Endothelial cell of umbilical vein (primary cell): Measurements from ENCODE around the gene ITSN1. TPM values are rescaled to one million over a fixed set of nuclear protein-coding genes. Genes with fewer than 3 reads are reported as not detected.

Experiments used
- BruUV-seq: library from RNA; stranded (reverse); fragments of 400-500 nt; replicated peaks from 2 replicates; lab custom pipeline; 2021; lab: Mats Ljungman, UMichigan
- CTCF ChIA-PET: fragments of 300-600, 350-600 bp; sonication (Branson Sonifier 250); formaldehyde crosslinking; loops from one replicate; lab custom pipeline; 2021; ENCODE audit warnings: antibody characterized with exemption, inconsistent platforms; lab: Charles Lee
- POLR2A ChIA-PET: fragments of 300-600, 350-600 bp; sonication (Branson Sonifier 250); formaldehyde crosslinking; loops from one replicate; lab custom pipeline; 2021; ENCODE audit warnings: antibody characterized with exemption, inconsistent platforms; lab: Charles Lee
- DNase-seq: peaks from one replicate; pipeline ENCODE4 v3.0.0-alpha.2; 2011; ENCODE audit warnings: low read depth, low spot score
- FAIRE-seq: peaks from 2 replicates; lab custom pipeline; 2011; peaks lifted over from hg19 to GRCh38; lab: Jason Lieb, UNC
- H2AFZ ChIP-seq: 2 replicates; pipeline ENCODE4 v1.6.0; 2012; ENCODE audit warnings: low read depth, low read length, control low read depth, inconsistent platforms
- H3K27ac ChIP-seq: 2 replicates; pipeline ENCODE4 v1.5.1; 2011; ENCODE audit warnings: low read depth, mild to moderate bottlenecking, control low read depth, low read length, moderate library complexity; ENCODE audit not compliant: insufficient read depth
- H3K27me3 ChIP-seq, 2 experiments: 2 replicates each; pipeline versions ENCODE4 v1.6.0 to v1.6.1; 2011; ENCODE audit warnings: low read length in 2 of 2, mixed read lengths in 1 of 2; ENCODE audit not compliant: control insufficient read depth in 2 of 2, insufficient read depth in 2 of 2
- H3K36me3 ChIP-seq, 2 experiments: 2 replicates in 1 of 2; 3 replicates in 1 of 2; pipeline ENCODE4 v1.5.1; 2011; ENCODE audit warnings: low read length in 2 of 2, mild to moderate bottlenecking in 1 of 2, moderate library complexity in 1 of 2; ENCODE audit not compliant: control insufficient read depth in 2 of 2, insufficient read depth in 2 of 2; ENCODE audit errors: extremely low read depth in 1 of 2
- H3K4me1 ChIP-seq: 3 replicates; pipeline ENCODE4 v1.5.1; 2011; ENCODE audit warnings: mild to moderate bottlenecking, low read length; ENCODE audit not compliant: control insufficient read depth, insufficient read depth; ENCODE audit errors: extremely low read depth
- H3K4me2 ChIP-seq: 2 replicates; pipeline ENCODE4 v1.6.1; 2011; ENCODE audit warnings: low read length, control low read depth, mixed read lengths; ENCODE audit not compliant: insufficient read depth
- H3K4me3 ChIP-seq, 3 experiments: fragments of 200-600 bp in 1 of 3; sonication (generic), shearing (Covaris generic) in 1 of 3; replicated peaks in 1 of 3; 2 replicates each; pipeline ENCODE4 v1.5.1; 2011 to 2016; ENCODE audit warnings: control low read depth in 3 of 3, low read length in 3 of 3, mild to moderate bottlenecking in 2 of 3, inconsistent platforms in 1 of 3, low read depth in 1 of 3, moderate library complexity in 1 of 3; ENCODE audit not compliant: insufficient read depth in 1 of 3
- H3K79me2 ChIP-seq: 2 replicates; pipeline ENCODE4 v1.6.0; 2012; ENCODE audit warnings: low read length, inconsistent platforms; ENCODE audit not compliant: control insufficient read depth, insufficient read depth
- H3K9ac ChIP-seq: replicated peaks from 2 replicates; pipeline ENCODE3; 2011; ENCODE audit warnings: low read length, control low read depth; ENCODE audit not compliant: insufficient read depth; ENCODE audit errors: extremely low read depth
- H3K9me1 ChIP-seq: replicated peaks from 3 replicates; pipeline ENCODE4 v1.6.0; 2011; ENCODE audit warnings: mild to moderate bottlenecking, low read length; ENCODE audit not compliant: control insufficient read depth, insufficient read depth; ENCODE audit errors: extremely low read depth
- H3K9me3 ChIP-seq: replicated peaks from 2 replicates; pipeline ENCODE4 v1.5.1; 2012; ENCODE audit warnings: low read length, inconsistent platforms; ENCODE audit not compliant: control insufficient read depth, insufficient read depth
- H4K20me1 ChIP-seq: replicated peaks from 2 replicates; pipeline ENCODE3; 2011; ENCODE audit warnings: mild to moderate bottlenecking, low read length; ENCODE audit not compliant: control insufficient read depth, insufficient read depth; ENCODE audit errors: extremely low read depth
- EZH2 ChIP-seq: IDR thresholded peaks from 2 replicates; pipeline ENCODE4 v1.6.1; 2012; ENCODE audit warnings: borderline replicate concordance, low read depth, mild to moderate bottlenecking, moderate library complexity, low read length, inconsistent platforms; ENCODE audit not compliant: severe bottlenecking
- FOS ChIP-seq: IDR thresholded peaks from 2 replicates; pipeline ENCODE4 v1.6.1; 2011; ENCODE audit warnings: mild to moderate bottlenecking, low read length, moderate library complexity, borderline replicate concordance; ENCODE audit not compliant: insufficient read depth
- GATA2 ChIP-seq: IDR thresholded peaks from 2 replicates; pipeline ENCODE4 v1.7.0; 2011; ENCODE audit warnings: low read depth, mild to moderate bottlenecking, moderate library complexity, mixed read lengths, low read length; ENCODE audit not compliant: insufficient read length, insufficient read depth
- JUN ChIP-seq: IDR thresholded peaks from 2 replicates; pipeline ENCODE4 v1.6.1; 2011; ENCODE audit warnings: borderline replicate concordance, low read depth; ENCODE audit not compliant: insufficient read length, insufficient read depth
- MAX ChIP-seq: IDR thresholded peaks from 2 replicates; pipeline ENCODE4 v1.6.1; 2011; ENCODE audit not compliant: insufficient read depth, insufficient read length
- MYC ChIP-seq: IDR thresholded peaks from one replicate; pipeline ENCODE4 v1.6.1; 2011; ENCODE audit warnings: mild to moderate bottlenecking, low read depth, low read length
- POLR2A ChIP-seq: IDR thresholded peaks from 2 replicates; pipeline ENCODE4 v1.6.1; 2012; ENCODE audit warnings: low read depth, mild to moderate bottlenecking, control low read depth, low read length
- POLR2AphosphoS5 ChIP-seq: IDR thresholded peaks from 2 replicates; pipeline ENCODE4 v1.6.1; 2012; ENCODE audit warnings: low read depth, mild to moderate bottlenecking, control low read depth, low read length, moderate library complexity; ENCODE audit not compliant: insufficient read depth
- dilution Hi-C: fragments of 300-500 bp; cut with MboI; formaldehyde crosslinking; loops from one replicate; pipeline ENCODE4 v1.15.0; 2019; ENCODE audit warnings: low sequenced_read_pairs; ENCODE audit not compliant: extremely low pct_ligation_motif_present
- intact Hi-C: fragments of 100-400 bp; cut with micrococcal nuclease; formaldehyde crosslinking; loops from one replicate; pipeline ENCODE4 v1.10.0; 2022
- polyA plus RNA-seq, 4 experiments: library from polyadenylated mRNA; depleted of rRNA in 3 of 4; stranded (reverse) in 3 of 4; unstranded in 1 of 4; fragments of >200 nt; gene quantifications; 2 replicates each; pipeline versions ENCODE4 v1.2.1 to v1.2.3, GENCODE V29; 2011 to 2012; ENCODE audit warnings: missing spikeins in 1 of 4
- total RNA-seq: library from RNA; stranded (reverse); gene quantifications from 2 replicates; pipeline ENCODE4 v1.2.3, GENCODE V29; 2021
- TF ChIP-seq, protein P1 (sequence below), 2 donors: IDR thresholded peaks; 1 replicate in 1 of 2; 2 replicates in 1 of 2; pipeline ENCODE4 v1.5.1; 2011; ENCODE audit warnings: low read length in 2 of 2, mild to moderate bottlenecking in 2 of 2, moderate library complexity in 2 of 2, control low read depth in 1 of 2, inconsistent platforms in 1 of 2, low read depth in 1 of 2; ENCODE audit not compliant: insufficient read depth in 1 of 2; ENCODE audit errors: extremely low read depth in 1 of 2

The ITSN1 gene
- total and polyA plus RNA-seq, 2 donors (not counting 3 experiments of a cell fraction or from before 2014, with no cell fraction given), result 72.2 to 86.8 TPM

- CTCF ChIA-PET, result no interaction called here
- dilution Hi-C loops (no loop called here), intact Hi-C loops (no loop called here)
- FAIRE-seq, result no peak
- no peak overlapping the region for H3K9ac ChIP-seq
- no peaks in the 10 kb centered on the region for H3K27me3 ChIP-seq
- DNase-seq, result no peak
- no peaks in the 10 kb centered on the region for H3K79me2 ChIP-seq
- no TSS peak for BruUV-seq
- no peak overlapping the region for H3K4me3 ChIP-seq
- POLR2A ChIA-PET, result no interaction called here
- no peaks in the 10 kb centered on the region for H3K9me3 ChIP-seq
- H2AFZ ChIP-seq, result no peak overlapping the region
- H3K4me2 ChIP-seq, result no peak overlapping the region
- H3K36me3 ChIP-seq, result no peaks in the 10 kb centered on the region
- TF ChIP-seq POLR2AphosphoS5 (no peak), GATA2 (no peak), POLR2A (no peak), EZH2 (no peak), MAX (no peak), JUN (no peak), FOS (no peak), MYC (no peak)
- TF ChIP-seq, protein P1, sequence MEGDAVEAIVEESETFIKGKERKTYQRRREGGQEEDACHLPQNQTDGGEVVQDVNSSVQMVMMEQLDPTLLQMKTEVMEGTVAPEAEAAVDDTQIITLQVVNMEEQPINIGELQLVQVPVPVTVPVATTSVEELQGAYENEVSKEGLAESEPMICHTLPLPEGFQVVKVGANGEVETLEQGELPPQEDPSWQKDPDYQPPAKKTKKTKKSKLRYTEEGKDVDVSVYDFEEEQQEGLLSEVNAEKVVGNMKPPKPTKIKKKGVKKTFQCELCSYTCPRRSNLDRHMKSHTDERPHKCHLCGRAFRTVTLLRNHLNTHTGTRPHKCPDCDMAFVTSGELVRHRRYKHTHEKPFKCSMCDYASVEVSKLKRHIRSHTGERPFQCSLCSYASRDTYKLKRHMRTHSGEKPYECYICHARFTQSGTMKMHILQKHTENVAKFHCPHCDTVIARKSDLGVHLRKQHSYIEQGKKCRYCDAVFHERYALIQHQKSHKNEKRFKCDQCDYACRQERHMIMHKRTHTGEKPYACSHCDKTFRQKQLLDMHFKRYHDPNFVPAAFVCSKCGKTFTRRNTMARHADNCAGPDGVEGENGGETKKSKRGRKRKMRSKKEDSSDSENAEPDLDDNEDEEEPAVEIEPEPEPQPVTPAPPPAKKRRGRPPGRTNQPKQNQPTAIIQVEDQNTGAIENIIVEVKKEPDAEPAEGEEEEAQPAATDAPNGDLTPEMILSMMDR (IDR thresholded peaks at IDR 0.05; ENCODE audit: extremely low read depth in 1 of 2, insufficient read depth in 1 of 2, low read depth in 1 of 2, low read length in 2 of 2), result no peak
- H3K27ac ChIP-seq, result no peak overlapping the region
- H3K9me1 ChIP-seq, result no peaks in the 10 kb centered on the region
- no peaks in the 10 kb centered on the region for H4K20me1 ChIP-seq
- H3K4me1 ChIP-seq, result peaks cover 11% of the 10 kb centered on the region
Observed at GRCh38 chr21:33755354-33755753, 113.1 kb downstream of the ITSN1 start.
